ENCODE results near the gene MAN1A1.

- TF ChIP-seq CTCF (IDR thresholded peaks at IDR 0.05 in 8 of 11, conservative IDR thresholded peaks at IDR 0.05 in 3 of 11) (no peak), POLR2A (IDR thresholded peaks at IDR 0.05) (no peak)
Observed at GRCh38 chr6:119323931-119324330, 25.6 kb downstream of the MAN1A1 start.

All from spleen (tissue), 7 donors.